Thoracic aorta (tissue), 2 donors: ENCODE data around the gene ASCL2. TPM values are rescaled to one million over a fixed set of nuclear protein-coding genes. Genes with fewer than 3 reads are reported as not detected.

Source experiments
- ATAC-seq: fragments of 150-250 bp; one replicate; pipeline ENCODE4 v1.8.0; 2017; ENCODE audit warnings: low read depth; ENCODE audit not compliant: insufficient number of reproducible peaks, low FRiP score
- DNase-seq: peaks from one replicate; pipeline ENCODE4 v3.0.0-alpha.2; 2020; ENCODE audit warnings: low spot score
- H3K27ac ChIP-seq, 2 donors: fragments of 200-600 bp; sonication (generic); 1 replicate in 1 of 2; 2 replicates in 1 of 2; pipeline ENCODE4 v1.5.1; 2016; ENCODE audit warnings: mild to moderate bottlenecking in 2 of 2, moderate library complexity in 2 of 2
- H3K27me3 ChIP-seq: fragments of 200-600 bp; sonication (generic); replicated peaks from 2 replicates; pipeline ENCODE4 v1.6.0; 2016; ENCODE audit warnings: mild to moderate bottlenecking; ENCODE audit not compliant: insufficient read depth
- H3K36me3 ChIP-seq: fragments of 200-600 bp; sonication (generic); one replicate; pipeline ENCODE4 v1.5.1; 2016
- H3K4me1 ChIP-seq, 2 donors: fragments of 200-600 bp; sonication (generic); 1 replicate in 1 of 2; 2 replicates in 1 of 2; pipeline versions ENCODE4 v1.5.1 to v1.6.0; 2016; ENCODE audit warnings: low read depth in 2 of 2, mild to moderate bottlenecking in 1 of 2; ENCODE audit not compliant: control insufficient read depth in 1 of 2
- H3K4me3 ChIP-seq: fragments of 200-600 bp; sonication (generic); 2 replicates; pipeline ENCODE4 v1.5.1; 2016; ENCODE audit warnings: mild to moderate bottlenecking
- H3K9me3 ChIP-seq: fragments of 200-600 bp; sonication (generic); 2 replicates; pipeline ENCODE4 v1.5.1; 2016
- total RNA-seq, 2 donors: library from RNA; depleted of rRNA; stranded (reverse); fragments of >200 nt; gene quantifications; one replicate each; pipeline versions ENCODE4 v1.1.0 to v1.2.3, GENCODE V29; 2016
- TF ChIP-seq, protein P1 (sequence below): fragments of 200-600 bp; sonication (generic); IDR thresholded peaks from one replicate; pipeline ENCODE4 v1.5.1; 2019; ENCODE audit warnings: antibody characterized with exemption

ASCL2 gene
- total RNA-seq, 2 donors from 2014 or later, result 0.41 to 0.78 TPM

GRCh38 chr11:2293984-2294925, 23.9 kb upstream of the ASCL2 start:
- H3K4me3 ChIP-seq, result no peak overlapping the region
- no peaks in the 10 kb centered on the region for H3K36me3 ChIP-seq
- no peaks in the 10 kb centered on the region for H3K9me3 ChIP-seq
- H3K27me3 ChIP-seq, result no peaks in the 10 kb centered on the region
- no peak for ATAC-seq
- no peak overlapping the region for H3K27ac ChIP-seq
- no peaks in the 10 kb centered on the region for H3K4me1 ChIP-seq
- TF ChIP-seq, protein P1, sequence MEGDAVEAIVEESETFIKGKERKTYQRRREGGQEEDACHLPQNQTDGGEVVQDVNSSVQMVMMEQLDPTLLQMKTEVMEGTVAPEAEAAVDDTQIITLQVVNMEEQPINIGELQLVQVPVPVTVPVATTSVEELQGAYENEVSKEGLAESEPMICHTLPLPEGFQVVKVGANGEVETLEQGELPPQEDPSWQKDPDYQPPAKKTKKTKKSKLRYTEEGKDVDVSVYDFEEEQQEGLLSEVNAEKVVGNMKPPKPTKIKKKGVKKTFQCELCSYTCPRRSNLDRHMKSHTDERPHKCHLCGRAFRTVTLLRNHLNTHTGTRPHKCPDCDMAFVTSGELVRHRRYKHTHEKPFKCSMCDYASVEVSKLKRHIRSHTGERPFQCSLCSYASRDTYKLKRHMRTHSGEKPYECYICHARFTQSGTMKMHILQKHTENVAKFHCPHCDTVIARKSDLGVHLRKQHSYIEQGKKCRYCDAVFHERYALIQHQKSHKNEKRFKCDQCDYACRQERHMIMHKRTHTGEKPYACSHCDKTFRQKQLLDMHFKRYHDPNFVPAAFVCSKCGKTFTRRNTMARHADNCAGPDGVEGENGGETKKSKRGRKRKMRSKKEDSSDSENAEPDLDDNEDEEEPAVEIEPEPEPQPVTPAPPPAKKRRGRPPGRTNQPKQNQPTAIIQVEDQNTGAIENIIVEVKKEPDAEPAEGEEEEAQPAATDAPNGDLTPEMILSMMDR, result no peak
- DNase-seq, result no peak

GRCh38 chr11:2293531-2293971, 23.2 kb upstream of the ASCL2 start:
- no peak for DNase-seq
- Histone ChIP-seq H3K4me1 (no peaks in the 10 kb centered on the region), H3K27me3 (no peaks in the 10 kb centered on the region), H3K4me3 (no peak overlapping the region), H3K9me3 (no peaks in the 10 kb centered on the region), H3K27ac (no peak overlapping the region), H3K36me3 (no peaks in the 10 kb centered on the region)
- no peak for ATAC-seq
- TF ChIP-seq, protein P1, result no peak

GRCh38 chr11:2290351-2290841, 20.0 kb upstream of the ASCL2 start:
- no peak for ATAC-seq
- TF ChIP-seq, protein P1, result no peak
- DNase-seq, result no peak

DNA sequence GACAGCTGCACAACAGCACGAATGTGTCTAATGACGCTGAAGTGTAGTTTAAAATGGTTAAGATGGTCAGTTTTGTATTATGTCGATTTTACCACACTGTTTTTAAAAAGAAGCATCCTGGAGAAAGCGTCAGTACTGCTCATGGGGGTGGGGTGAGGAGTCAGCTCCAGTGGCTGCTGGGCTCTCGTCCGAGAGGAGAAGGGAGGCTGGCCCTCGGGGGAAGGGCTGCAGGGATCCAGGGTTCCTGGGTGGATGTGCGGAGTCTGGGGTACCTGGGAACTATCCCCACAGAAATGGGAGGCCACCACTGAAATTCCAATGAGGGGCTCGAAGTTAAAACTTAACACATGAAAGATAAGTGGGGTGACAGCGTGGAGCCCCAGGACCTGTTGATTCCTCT, 19.5 kb upstream of the ASCL2 start:
- Histone ChIP-seq H3K4me1 (no peaks in the 10 kb centered on the region), H3K4me3 (no peak overlapping the region), H3K27me3 (no peaks in the 10 kb centered on the region), H3K36me3 (no peaks in the 10 kb centered on the region), H3K9me3 (no peaks in the 10 kb centered on the region), H3K27ac (no peak overlapping the region)
- DNase-seq (no peak), ATAC-seq (no peak)
- TF ChIP-seq, protein P1, result no peak

More at GRCh38 chr11:2290351-2290841, 20.0 kb upstream of the ASCL2 start:
- H3K9me3 ChIP-seq, result no peaks in the 10 kb centered on the region
- H3K27me3 ChIP-seq, result no peaks in the 10 kb centered on the region
- H3K4me3 ChIP-seq, result no peak overlapping the region
- no peak overlapping the region for H3K27ac ChIP-seq
- no peaks in the 10 kb centered on the region for H3K4me1 ChIP-seq
- H3K36me3 ChIP-seq, result no peaks in the 10 kb centered on the region

GRCh38 chr11:2289350-2289749, 19.0 kb upstream of the ASCL2 start:
- TF ChIP-seq, protein P1, result no peak
- Histone ChIP-seq H3K36me3 (no peaks in the 10 kb centered on the region), H3K27me3 (no peaks in the 10 kb centered on the region), H3K4me3 (no peak overlapping the region), H3K27ac (no peak overlapping the region), H3K4me1 (no peaks in the 10 kb centered on the region), H3K9me3 (no peaks in the 10 kb centered on the region)
- ATAC-seq (no peak), DNase-seq (no peak)
